A673 (cell line): ENCODE measurements around the gene SCGB3A1.

ENCODE experiments used
- CTCF ChIP-seq: fragments of 300-800, 200-600 bp; sonication (generic); conservative IDR thresholded peaks from 2 replicates; pipeline ENCODE4 v1.5.1; 2017; ENCODE audit warnings: low read depth, mild to moderate bottlenecking, antibody characterized with exemption, low read length, moderate library complexity, mixed read lengths
- EZH2 ChIP-seq: fragments of 200-600 bp; sonication (generic); IDR thresholded peaks from 2 replicates; pipeline ENCODE4 v1.6.1; 2017; ENCODE audit warnings: borderline replicate concordance, low read depth, mild to moderate bottlenecking, mixed read lengths, antibody characterized with exemption, low read length; ENCODE audit not compliant: poor library complexity, severe bottlenecking

- TF ChIP-seq CTCF (no peak), EZH2 (no peak)
These were observed 18.1 kb upstream of the SCGB3A1 start for GRCh38 chr5:180609386-180609785.
